NOMO-1 treated with dmso at 0.1 percent for 144 hours (cell line): ENCODE results near the gene ATRN.
"Not testable (repeated sequence)": the region's sequence is repeated elsewhere in the genome, so short reads cannot be mapped to it uniquely, and the experiment has no call there.

Experiments used
- DNase-seq: peaks from one replicate; lab custom pipeline; 2025; ENCODE audit not compliant: unreplicated experiment; lab: John Stamatoyannopoulos, UW

The ATRN gene

GRCh38 chr20:3470627-3471396 lies at the start of gene ATRN:
TSS of gene ATRN (plus strand) at chr20:3471018. CDS start at chr20:3471108, 90 bp downstream.
- DNase-seq: peak; percentile 80

- DNase-seq: no peak
These were observed 48.8 kb upstream of the ATRN start for GRCh38 chr20:3421985-3422384.

GRCh38 chr20:3423126-3423525 lies 47.7 kb upstream of the ATRN start:
- DNase-seq: no peak

- DNase-seq: not testable (repeated sequence)
These were observed 44.1 kb upstream of the ATRN start for GRCh38 chr20:3426766-3427165.

GRCh38 chr20:3430376-3431069 lies 40.3 kb upstream of the ATRN start:
- DNase-seq: peak; percentile 90

GRCh38 chr20:3431109-3431508 lies 39.7 kb upstream of the ATRN start:
- no peak for DNase-seq

- DNase-seq: no peak
These were observed 38.0 kb upstream of the ATRN start for GRCh38 chr20:3432844-3433243.

GRCh38 chr20:3433744-3434143 lies 37.1 kb upstream of the ATRN start:
- no peak for DNase-seq

- peak; percentile 28 for DNase-seq
These were observed 36.6 kb upstream of the ATRN start for GRCh38 chr20:3434232-3434631.

GRCh38 chr20:3436864-3437574 lies 33.8 kb upstream of the ATRN start:
- no peak for DNase-seq

- DNase-seq: no peak
These were observed 24.0 kb upstream of the ATRN start for GRCh38 chr20:3446779-3447178.

- DNase-seq: peak; percentile 67
These were observed 23.5 kb upstream of the ATRN start for GRCh38 chr20:3447321-3447720.

- DNase-seq: no peak
These were observed 21.5 kb upstream of the ATRN start for GRCh38 chr20:3449319-3449718.

- no peak for DNase-seq
These were observed 18.7 kb upstream of the ATRN start for GRCh38 chr20:3452136-3452535.

GRCh38 chr20:3452690-3453089 lies 18.1 kb upstream of the ATRN start:
- DNase-seq: no peak

GRCh38 chr20:3454831-3455230 lies 16.0 kb upstream of the ATRN start:
- DNase-seq: no peak

- no peak for DNase-seq
These were observed 14.2 kb upstream of the ATRN start for GRCh38 chr20:3456648-3457047.

- no peak for DNase-seq
These were observed 10.9 kb upstream of the ATRN start for GRCh38 chr20:3459881-3460307.

- no peak for DNase-seq
These were observed 9.5 kb upstream of the ATRN start for GRCh38 chr20:3461211-3461771.

GRCh38 chr20:3461911-3462677 lies 8.7 kb upstream of the ATRN start:
- DNase-seq: no peak

- no peak for DNase-seq
These were observed 6.7 kb upstream of the ATRN start for GRCh38 chr20:3464166-3464565.
